Caco-2 (cell line): ENCODE results near the gene MEGF9. TPM values are rescaled to one million over a fixed set of nuclear protein-coding genes. Genes with fewer than 3 reads are reported as not detected.

Source experiments
- BruUV-seq: library from RNA; stranded (reverse); fragments of 400-500 nt; replicated peaks from 2 replicates; lab custom pipeline; 2021; lab: Mats Ljungman, UMichigan
- CTCF ChIA-PET: fragments of 300-600 bp; sonication (Branson Sonifier 250); formaldehyde crosslinking; loops from one replicate; lab custom pipeline; 2022; ENCODE audit warnings: antibody characterized with exemption; lab: Charles Lee
- POLR2A ChIA-PET: fragments of 300-600 bp; sonication (Branson Sonifier 250); formaldehyde crosslinking; loops from one replicate; lab custom pipeline; 2022; ENCODE audit warnings: antibody characterized with exemption; lab: Charles Lee
- DNase-seq, 2 experiments: peaks; one replicate each; pipeline versions ENCODE4 v3.0.0 to v3.0.0-alpha.2; 2020 to 2022
- H3K27me3 ChIP-seq: replicated peaks from 2 replicates; pipeline ENCODE4 v1.6.0; 2011; ENCODE audit warnings: low read length; ENCODE audit not compliant: control insufficient read depth, insufficient read depth
- H3K36me3 ChIP-seq: 2 replicates; pipeline ENCODE4 v1.5.1; 2011; ENCODE audit warnings: low read length; ENCODE audit not compliant: control insufficient read depth, insufficient read depth
- H3K4me1 ChIP-seq: fragments of 250-450 bp; sonication (Bioruptor Pico); 2 replicates; pipeline ENCODE4 v1.5.1; 2020; ENCODE audit warnings: mild to moderate bottlenecking
- H3K4me3 ChIP-seq: 2 replicates; pipeline ENCODE4 v1.5.1; 2011; ENCODE audit warnings: low read depth, mild to moderate bottlenecking, control low read depth, low read length
- H3K9me3 ChIP-seq: fragments of 250-450 bp; sonication (Bioruptor Pico); 2 replicates; pipeline ENCODE4 v1.5.1; 2020; ENCODE audit warnings: mild to moderate bottlenecking, moderate library complexity
- H3K27ac Mint-ChIP-seq: one replicate; pipeline ENCODE4 v1.8.0; 2022; ENCODE audit warnings: mixed read lengths; ENCODE audit not compliant: unreplicated experiment
- H3K27me3 Mint-ChIP-seq: one replicate; pipeline ENCODE4 v1.8.0; 2022; ENCODE audit warnings: mixed read lengths; ENCODE audit not compliant: insufficient read depth, unreplicated experiment
- H3K36me3 Mint-ChIP-seq: one replicate; pipeline ENCODE4 v1.8.0; 2022; ENCODE audit warnings: mild to moderate bottlenecking, mixed read lengths; ENCODE audit not compliant: insufficient read depth, unreplicated experiment
- H3K4me1 Mint-ChIP-seq: one replicate; pipeline ENCODE4 v1.8.0; 2022; ENCODE audit warnings: low read depth, mixed read lengths; ENCODE audit not compliant: unreplicated experiment
- H3K4me3 Mint-ChIP-seq: one replicate; pipeline ENCODE4 v1.8.0; 2022; ENCODE audit warnings: mild to moderate bottlenecking, moderate library complexity, mixed read lengths; ENCODE audit not compliant: unreplicated experiment
- H3K9me3 Mint-ChIP-seq: one replicate; pipeline ENCODE4 v1.8.0; 2022; ENCODE audit warnings: mixed read lengths; ENCODE audit not compliant: unreplicated experiment
- CTCF ChIP-seq, 2 experiments: fragments of 200-600 bp in 1 of 2; IDR thresholded peaks; 1 replicate in 1 of 2; 2 replicates in 1 of 2; pipeline versions ENCODE4 v1.5.1 to v1.8.0; 2011 to 2022; ENCODE audit warnings: antibody characterized with exemption in 1 of 2, control low read depth in 1 of 2, inconsistent platforms in 1 of 2, low read depth in 1 of 2, low read length in 1 of 2, mild to moderate bottlenecking in 1 of 2, moderate library complexity in 1 of 2; ENCODE audit not compliant: insufficient read depth in 1 of 2, severe bottlenecking in 1 of 2, unreplicated experiment in 1 of 2
- intact Hi-C: fragments of 100-400 bp; cut with micrococcal nuclease; formaldehyde crosslinking; loops from one replicate; pipeline ENCODE4 v1.10.0; 2022; ENCODE audit not compliant: unreplicated experiment
- total RNA-seq: library from RNA; stranded (reverse); gene quantifications from 2 replicates; pipeline ENCODE4 v1.2.3, GENCODE V29; 2022

MEGF9 gene
- total RNA-seq, 1 experiment from 2014 or later: 2.9 TPM

DNA sequence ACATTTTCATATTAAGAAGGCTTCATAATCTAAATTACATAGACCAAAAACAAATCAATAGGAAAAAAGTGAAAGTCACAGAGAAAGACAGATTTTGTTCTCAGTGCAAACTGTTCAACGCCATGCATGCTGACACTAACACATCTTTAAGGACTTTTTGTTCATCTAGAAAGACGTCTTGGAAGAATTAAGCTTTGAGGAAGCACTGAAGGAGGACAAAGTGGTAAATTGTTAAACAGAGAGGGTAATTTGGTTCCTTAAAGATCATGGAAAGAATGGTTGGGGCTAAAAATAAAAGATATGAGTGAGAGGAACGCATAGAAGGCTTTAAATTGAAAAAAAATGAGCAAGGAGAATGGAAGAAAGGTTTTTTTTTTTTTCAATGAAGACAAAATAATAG is 9.1 kb downstream of the MEGF9 start:
- H3K4me1 ChIP-seq: 0 out of 2 replicates have a peak, but pooled peaks cover 5% of the 10 kb centered on the region
- no peak for TF ChIP-seq CTCF (IDR thresholded peaks at IDR 0.05; ENCODE audit: insufficient read depth in 1 of 2, low read depth in 1 of 2, low read length in 1 of 2, severe bottlenecking in 1 of 2, unreplicated experiment in 1 of 2)
- Mint-ChIP-seq H3K27ac (no peak overlapping the region), H3K27me3 (no peaks in the 10 kb centered on the region), H3K4me3 (no peak overlapping the region), H3K9me3 (no peaks in the 10 kb centered on the region), H3K4me1 (no peaks in the 10 kb centered on the region), H3K36me3 (no peaks in the 10 kb centered on the region)
- H3K27me3 ChIP-seq: no peaks in the 10 kb centered on the region
- intact Hi-C loops: no loop called here
- H3K4me3 ChIP-seq: no peak overlapping the region
- no peaks in the 10 kb centered on the region for H3K9me3 ChIP-seq
- POLR2A ChIA-PET: no interaction called here
- no TSS peak for BruUV-seq
- CTCF ChIA-PET: no interaction called here
- H3K36me3 ChIP-seq: no peaks in the 10 kb centered on the region
- no peak for DNase-seq

DNA sequence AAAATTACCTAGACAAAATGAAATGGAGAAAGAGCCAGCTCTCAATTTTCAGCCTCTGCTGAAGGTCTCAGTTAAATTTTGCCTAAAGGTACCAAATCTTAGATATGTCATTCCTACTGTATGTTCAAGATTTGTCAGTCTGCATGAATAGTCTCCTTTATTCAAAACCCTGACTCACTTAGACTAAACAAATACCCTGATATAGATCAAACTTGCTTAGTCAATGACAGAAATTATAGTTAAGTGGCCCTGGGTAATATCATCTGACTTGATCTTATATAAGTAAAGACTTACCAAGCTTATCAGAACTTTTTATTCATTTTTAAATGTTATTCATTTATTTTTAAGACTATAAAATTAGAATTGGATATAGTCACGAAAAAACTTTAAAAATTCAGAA is 12.2 kb downstream of the MEGF9 start:
- Mint-ChIP-seq H3K4me3 (no peak overlapping the region), H3K36me3 (no peaks in the 10 kb centered on the region), H3K27me3 (no peaks in the 10 kb centered on the region), H3K27ac (no peak overlapping the region), H3K9me3 (no peaks in the 10 kb centered on the region), H3K4me1 (no peaks in the 10 kb centered on the region)
- no peaks in the 10 kb centered on the region for H3K9me3 ChIP-seq
- POLR2A ChIA-PET: no interaction called here
- TF ChIP-seq CTCF (IDR thresholded peaks at IDR 0.05; ENCODE audit: insufficient read depth in 1 of 2, low read depth in 1 of 2, low read length in 1 of 2, severe bottlenecking in 1 of 2, unreplicated experiment in 1 of 2): no peak
- no TSS peak for BruUV-seq
- H3K36me3 ChIP-seq: no peaks in the 10 kb centered on the region
- no peak for DNase-seq
- intact Hi-C loops: no loop called here
- H3K4me1 ChIP-seq: 0 out of 2 replicates have a peak, but pooled peaks cover 5% of the 10 kb centered on the region
- CTCF ChIA-PET: no interaction called here
- H3K27me3 ChIP-seq: no peaks in the 10 kb centered on the region
- H3K4me3 ChIP-seq: no peak overlapping the region

GRCh38 chr9:120701248-120701647 is 13.0 kb downstream of the MEGF9 start:
- H3K27me3 ChIP-seq: no peaks in the 10 kb centered on the region
- Mint-ChIP-seq H3K9me3 (no peaks in the 10 kb centered on the region), H3K4me1 (no peaks in the 10 kb centered on the region), H3K27ac (no peak overlapping the region), H3K27me3 (no peaks in the 10 kb centered on the region), H3K36me3 (no peaks in the 10 kb centered on the region), H3K4me3 (no peak overlapping the region)
- POLR2A ChIA-PET: no interaction called here
- H3K9me3 ChIP-seq: no peaks in the 10 kb centered on the region
- no peak for TF ChIP-seq CTCF (IDR thresholded peaks at IDR 0.05; ENCODE audit: insufficient read depth in 1 of 2, low read depth in 1 of 2, low read length in 1 of 2, severe bottlenecking in 1 of 2, unreplicated experiment in 1 of 2)
- 0 out of 2 replicates have a peak, but pooled peaks cover 5% of the 10 kb centered on the region for H3K4me1 ChIP-seq
- BruUV-seq: no TSS peak
- DNase-seq: no peak
- H3K4me3 ChIP-seq: no peak overlapping the region
- no peaks in the 10 kb centered on the region for H3K36me3 ChIP-seq
- intact Hi-C loops: no loop called here
- CTCF ChIA-PET: no interaction called here
